GM12801 (cell line): ENCODE data around the gene PNMA1.
A peak's percentile ranks its signal among the peaks of the same experiment; 100 is the strongest.

Experiments used
- TF ChIP-seq, protein P1 (sequence below): IDR thresholded peaks from one replicate; pipeline ENCODE4 v1.5.1; 2011; ENCODE audit warnings: control low read depth; ENCODE audit not compliant: insufficient read length; ENCODE audit errors: extremely low read depth

Gene PNMA1

GRCh38 chr14:73739174-73739898, 25.2 kb upstream of the PNMA1 start:
- TF ChIP-seq, protein P1, sequence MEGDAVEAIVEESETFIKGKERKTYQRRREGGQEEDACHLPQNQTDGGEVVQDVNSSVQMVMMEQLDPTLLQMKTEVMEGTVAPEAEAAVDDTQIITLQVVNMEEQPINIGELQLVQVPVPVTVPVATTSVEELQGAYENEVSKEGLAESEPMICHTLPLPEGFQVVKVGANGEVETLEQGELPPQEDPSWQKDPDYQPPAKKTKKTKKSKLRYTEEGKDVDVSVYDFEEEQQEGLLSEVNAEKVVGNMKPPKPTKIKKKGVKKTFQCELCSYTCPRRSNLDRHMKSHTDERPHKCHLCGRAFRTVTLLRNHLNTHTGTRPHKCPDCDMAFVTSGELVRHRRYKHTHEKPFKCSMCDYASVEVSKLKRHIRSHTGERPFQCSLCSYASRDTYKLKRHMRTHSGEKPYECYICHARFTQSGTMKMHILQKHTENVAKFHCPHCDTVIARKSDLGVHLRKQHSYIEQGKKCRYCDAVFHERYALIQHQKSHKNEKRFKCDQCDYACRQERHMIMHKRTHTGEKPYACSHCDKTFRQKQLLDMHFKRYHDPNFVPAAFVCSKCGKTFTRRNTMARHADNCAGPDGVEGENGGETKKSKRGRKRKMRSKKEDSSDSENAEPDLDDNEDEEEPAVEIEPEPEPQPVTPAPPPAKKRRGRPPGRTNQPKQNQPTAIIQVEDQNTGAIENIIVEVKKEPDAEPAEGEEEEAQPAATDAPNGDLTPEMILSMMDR = no peak

GRCh38 chr14:73738518-73739173, 24.5 kb upstream of the PNMA1 start:
- TF ChIP-seq, protein P1 = no peak

- TF ChIP-seq, protein P1 = no peak
Measured at GRCh38 chr14:73736842-73737241, 22.7 kb upstream of the PNMA1 start.

DNA sequence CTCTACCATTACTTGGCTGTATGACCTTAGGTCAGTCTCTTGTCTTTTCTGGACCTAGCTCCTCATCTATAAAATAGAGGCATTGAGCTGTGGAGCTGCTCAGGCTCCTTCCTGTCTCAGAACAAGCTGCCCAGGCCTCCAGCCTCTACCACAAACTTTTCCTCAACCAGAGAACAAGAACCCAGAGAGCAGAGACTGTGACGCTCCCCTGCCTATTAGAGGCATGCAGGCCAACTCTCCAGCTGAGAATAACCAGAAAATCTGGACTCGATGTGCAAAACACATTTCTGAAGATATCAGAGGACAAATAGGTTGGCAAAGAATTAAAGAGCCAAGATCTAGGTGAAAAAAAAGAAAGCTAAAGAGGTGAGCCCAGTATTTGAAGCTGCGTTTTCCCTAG, 17.8 kb upstream of the PNMA1 start:
- TF ChIP-seq, protein P1 = no peak

DNA sequence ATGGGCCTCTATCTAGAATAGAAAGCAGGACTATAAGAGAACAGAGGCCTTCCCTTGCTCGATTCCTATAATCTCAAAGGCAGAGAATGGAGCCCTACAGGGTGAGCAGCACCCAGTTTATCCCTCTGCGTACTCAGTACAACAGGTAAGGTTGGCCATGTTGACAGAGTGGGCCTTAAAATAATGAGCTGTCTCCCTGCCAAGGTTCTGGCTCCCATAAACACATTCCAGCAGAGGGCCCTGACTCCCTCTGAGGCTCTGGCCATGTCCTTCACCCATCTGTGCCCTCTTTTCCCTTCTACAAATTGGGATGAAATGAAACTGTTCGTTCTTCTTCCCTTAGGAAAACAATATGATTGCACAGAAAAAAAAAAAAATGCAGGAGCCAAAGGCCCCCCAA, 16.9 kb upstream of the PNMA1 start:
- TF ChIP-seq, protein P1 = no peak

- TF ChIP-seq, protein P1 = no peak
Measured at GRCh38 chr14:73729556-73730265, 15.5 kb upstream of the PNMA1 start.

DNA sequence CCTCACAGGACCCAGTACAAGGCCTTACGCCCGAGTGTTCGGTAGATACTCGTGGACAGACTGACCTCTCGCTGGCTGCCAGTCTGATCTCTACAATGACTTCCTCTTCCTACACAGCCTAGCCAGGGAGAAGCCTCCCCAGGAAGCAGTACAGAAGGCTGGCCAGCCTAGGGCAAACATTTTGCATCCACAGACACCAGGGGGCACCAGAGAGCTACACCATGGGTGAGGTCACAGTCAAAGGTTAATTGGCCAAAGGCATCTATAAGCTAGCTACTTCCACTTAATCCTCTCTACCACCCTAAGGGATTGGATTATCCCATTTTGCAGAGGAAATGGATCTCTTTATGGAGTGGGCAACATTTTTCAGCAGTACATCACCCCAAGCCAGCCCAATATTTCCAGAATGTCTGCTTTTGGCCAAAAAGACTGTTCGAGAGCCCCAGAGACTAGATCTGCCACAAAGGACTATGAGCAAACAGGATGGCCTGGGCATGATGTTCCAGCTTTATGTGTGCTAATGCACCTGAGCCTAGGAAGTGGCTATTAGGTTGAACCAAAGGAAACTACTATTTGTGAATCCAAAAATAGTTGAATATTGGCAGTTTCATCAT, 14.6 kb upstream of the PNMA1 start:
- TF ChIP-seq, protein P1 = peak; percentile 78
